Left colon (tissue), 2 donors: ENCODE results near the gene DIP2A. TPM values are rescaled to one million over a fixed set of nuclear protein-coding genes. Genes with fewer than 3 reads are reported as not detected.
"Not testable (repeated sequence)": the region's sequence is repeated elsewhere in the genome, so short reads cannot be mapped to it uniquely, and the experiment has no call there.

Source experiments
- ATAC-seq: fragments of 200-7000 bp; cut with Tn5 transposase; one replicate; pipeline ENCODE4 v1.9.1; 2020; ENCODE audit warnings: mild to moderate bottlenecking, moderate library complexity
- DNase-seq, 2 donors: peaks; one replicate each; pipeline ENCODE4 v3.0.0-alpha.2; 2020
- intact Hi-C, 2 donors: fragments of 100-400 bp; cut with DNase I in 1 of 2; cut with micrococcal nuclease in 1 of 2; formaldehyde crosslinking; loops; one replicate each; pipeline versions ENCODE4 v1.11.2 to v1.14.0; 2022; cut with DNase I, micrococcal nuclease
- total RNA-seq, 2 donors: library from RNA; stranded (reverse); fragmentation: NEBNext Ultra II Directional; extraction: Animal tissue kit (Norgen Biotek cat#: 25700); gene quantifications; one replicate each; pipeline ENCODE4 v1.2.1, GENCODE V29; 2021
- donor health status: DM: no; HTN: no; CAD: no.
- donor health status: DM: yes; HTN: yes; CAD: no.

Gene DIP2A
- total RNA-seq, 2 donors from 2014 or later, result 46.3 to 48.3 TPM

DNA sequence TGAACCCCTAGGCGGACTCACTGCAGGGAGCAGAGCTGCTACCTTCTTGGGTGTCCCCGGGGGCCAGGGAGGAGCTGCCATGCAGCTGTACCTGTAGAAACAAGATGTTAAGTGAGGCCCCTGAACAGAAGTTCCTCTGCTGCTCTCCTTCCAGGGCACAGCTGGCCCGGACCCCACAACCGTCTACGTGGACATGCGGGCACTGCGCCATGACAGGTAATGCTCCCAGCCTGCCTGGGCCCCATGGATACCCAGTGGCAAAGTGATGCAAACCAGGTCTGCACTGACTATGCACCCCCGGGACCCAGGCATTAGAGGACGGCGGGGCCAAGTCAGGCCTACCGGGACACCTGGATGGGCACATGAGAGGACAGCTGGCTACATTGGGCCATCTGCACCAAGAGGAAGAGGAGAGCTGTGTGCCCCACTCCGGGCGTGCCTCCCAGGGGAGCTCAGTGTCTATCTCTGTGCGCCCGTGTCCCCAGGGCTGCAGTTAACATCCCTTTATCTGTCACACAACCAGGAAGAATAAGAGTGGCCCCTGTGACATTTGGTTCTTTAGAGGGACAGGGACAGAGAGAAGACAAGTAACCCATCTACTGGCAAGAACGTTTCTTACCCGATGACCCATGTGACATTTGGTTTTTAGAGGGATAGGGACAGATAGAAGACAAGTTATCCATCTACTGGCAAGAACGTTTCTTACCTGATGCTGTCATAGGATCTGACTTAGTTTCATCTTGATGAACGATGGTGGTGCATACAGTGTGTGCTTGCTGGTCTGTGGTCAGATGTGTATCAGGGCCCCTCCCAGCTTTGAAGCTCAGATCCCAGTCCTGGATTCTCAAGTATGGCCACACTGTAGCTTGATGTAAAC lies 102.1 kb downstream of the DIP2A start:
- ATAC-seq (no peak), DNase-seq (no peak)
- intact Hi-C loops, result no loop called here

DNA sequence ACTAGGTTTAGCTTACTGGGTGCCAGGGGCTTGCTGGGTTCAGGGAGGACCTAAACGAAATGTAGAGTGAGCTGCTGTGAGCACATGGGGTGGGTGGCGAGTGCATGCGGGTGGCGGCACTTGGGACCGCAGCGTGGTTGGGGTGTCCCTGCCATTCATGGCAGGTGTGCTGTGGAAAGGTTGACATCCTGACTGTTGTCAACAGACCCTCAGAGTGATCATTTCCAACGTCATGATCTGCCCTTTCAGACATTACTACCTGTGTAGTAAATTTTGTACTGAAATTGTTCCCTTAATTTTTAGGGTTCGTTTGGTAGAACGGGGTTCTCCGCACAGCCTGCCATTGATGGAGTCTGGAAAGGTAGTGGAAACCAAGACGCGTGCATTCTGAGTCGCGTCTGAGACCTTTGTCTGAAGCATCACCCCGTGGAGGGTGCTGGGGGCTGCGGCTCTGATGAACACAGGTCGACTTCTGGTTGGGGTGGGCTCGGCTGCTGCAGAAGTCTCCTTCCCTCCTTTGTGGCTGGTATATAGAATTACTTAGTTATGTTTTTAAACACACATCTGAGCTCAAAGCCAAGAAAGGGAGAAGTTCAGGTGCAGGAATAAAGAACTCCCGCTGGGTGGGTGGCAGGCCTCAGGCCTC lies 102.9 kb downstream of the DIP2A start:
- intact Hi-C loops, result no loop called here
- DNase-seq (no peak), ATAC-seq (no peak)

DNA sequence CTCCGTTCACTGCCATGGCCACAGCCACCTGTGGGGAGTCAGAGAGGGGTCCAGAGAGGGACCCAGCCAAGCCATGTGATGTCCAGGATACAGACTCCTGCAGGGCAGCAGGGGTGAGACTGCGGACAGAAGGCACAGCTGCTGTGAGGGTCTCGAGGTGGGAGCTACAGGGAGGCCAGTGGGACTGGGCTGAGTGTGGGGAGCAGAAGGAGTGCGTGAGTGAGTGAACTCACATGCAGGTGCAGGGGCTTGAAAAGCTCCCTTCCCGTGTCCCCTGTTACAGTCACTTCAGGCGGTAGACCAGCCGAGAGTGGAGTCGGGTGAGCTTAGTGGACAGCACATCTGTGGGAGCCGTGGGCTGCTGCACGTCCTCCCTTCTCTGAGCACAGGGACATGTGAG lies 103.8 kb downstream of the DIP2A start:
- ATAC-seq, result no peak
- no peak for DNase-seq
- intact Hi-C loops, result no loop called here

DNA sequence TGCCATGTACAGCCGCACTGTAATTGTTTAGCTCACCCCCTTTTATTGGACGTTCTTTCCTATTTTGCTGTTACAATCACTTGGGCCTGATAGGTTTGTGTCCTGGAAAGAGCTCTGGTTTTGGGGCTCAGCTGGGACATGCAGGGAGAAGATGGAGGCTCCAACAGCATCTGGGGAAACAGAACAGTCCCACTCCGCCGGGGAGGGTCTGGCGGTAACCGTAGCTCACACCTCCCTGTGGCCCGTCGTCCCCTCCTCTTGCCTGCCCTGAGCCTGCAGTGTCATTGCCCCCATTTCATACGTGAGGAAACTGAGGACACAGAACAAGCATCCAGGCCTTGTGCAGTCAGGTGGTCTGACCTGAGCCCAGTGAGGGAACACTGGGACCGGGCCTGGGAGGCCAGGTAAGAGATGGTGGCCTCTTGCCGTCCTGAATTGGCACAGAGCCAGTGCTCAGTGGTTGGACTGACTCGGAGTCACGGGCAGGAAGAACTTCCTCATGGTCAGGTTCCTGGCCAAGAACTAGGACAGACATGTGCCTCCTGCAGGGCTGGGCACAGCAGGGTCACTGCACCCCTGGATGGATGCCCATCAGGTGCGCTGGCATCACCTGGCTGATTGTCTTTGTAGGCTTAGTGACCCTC lies 104.4 kb downstream of the DIP2A start:
- ATAC-seq (no peak), DNase-seq (no peak)
- intact Hi-C loops, result no loop called here

DNA sequence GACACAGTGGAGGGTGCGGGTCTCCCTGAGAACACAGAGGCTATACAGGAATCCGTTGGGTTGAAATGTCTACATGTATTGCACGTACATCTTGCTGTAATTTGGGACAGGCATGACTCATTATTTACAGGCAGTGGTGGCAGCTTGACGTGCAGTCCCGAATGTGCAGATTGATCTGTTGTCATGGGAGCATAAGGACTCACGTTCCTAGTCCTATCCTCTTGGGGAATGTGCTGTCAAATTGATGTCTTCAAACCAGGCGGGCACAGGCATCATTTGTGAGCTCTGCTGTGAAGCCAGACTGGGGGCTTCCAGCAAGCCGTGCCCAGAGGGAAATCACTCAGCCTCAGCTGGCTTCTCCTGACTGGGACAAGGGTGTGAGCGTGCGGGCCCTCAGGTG lies 105.7 kb downstream of the DIP2A start:
- no peak for ATAC-seq

DNA sequence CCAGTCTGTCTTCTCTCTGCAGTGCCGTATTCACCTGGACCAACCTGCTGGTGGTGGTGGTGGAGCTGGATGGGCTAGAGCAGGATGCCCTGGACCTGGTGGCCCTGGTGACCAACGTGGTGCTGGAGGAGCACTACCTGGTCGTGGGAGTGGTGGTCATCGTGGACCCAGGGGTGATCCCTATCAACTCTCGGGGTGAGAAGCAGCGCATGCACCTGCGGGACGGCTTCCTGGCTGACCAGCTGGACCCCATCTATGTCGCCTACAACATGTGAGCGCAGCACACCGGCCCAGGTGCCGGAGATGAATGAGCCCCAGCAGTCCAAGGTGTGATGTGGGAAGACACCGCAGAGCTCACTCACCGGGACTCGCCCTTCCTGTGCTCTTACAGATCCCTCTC lies 108.7 kb downstream of the DIP2A start:
- no peak for ATAC-seq
- intact Hi-C loops, result no loop called here
- no peak for DNase-seq

More for the DNA sequence above, 105.7 kb downstream of the DIP2A start:
- no peak for DNase-seq
- intact Hi-C loops, result no loop called here

DNA sequence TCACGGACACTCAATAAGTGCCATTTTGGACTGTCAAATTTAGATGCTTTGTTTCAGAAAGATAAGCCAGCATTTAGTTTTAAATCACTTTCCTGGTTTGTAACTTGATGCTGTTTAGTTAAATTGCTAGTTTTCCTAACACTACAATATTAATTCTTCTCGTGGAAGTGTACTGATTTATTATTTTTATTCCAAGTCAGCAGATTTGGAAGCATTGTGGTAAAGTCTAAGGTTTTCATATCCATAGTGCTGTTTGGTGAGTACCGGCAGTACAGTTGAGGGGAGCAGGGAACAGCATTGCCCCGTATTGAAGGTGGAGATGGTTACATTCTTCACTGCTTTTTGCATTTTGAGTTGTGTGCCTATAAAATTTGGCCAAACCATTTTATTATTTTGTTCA lies 109.9 kb downstream of the DIP2A start:
- no peak for ATAC-seq
- no peak for DNase-seq
- intact Hi-C loops, result no loop called here

DNA sequence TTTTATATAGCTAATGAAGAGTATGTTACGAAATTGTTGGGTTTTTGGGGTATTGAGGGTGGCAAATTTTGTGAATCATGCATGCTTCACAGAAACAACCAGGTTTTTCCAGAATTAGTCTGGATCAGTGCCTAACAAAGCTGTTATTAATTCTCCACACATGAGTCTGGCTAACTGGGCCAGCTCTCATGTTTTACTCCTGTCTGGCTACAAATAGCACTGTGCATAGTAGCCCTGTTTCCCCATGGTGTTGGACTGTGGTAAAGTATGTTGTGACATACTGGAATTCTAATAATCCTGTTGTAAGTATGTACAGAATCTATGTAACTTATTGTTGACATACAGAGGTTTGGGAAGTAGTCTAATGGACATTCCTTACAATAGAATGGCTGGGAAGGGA lies 110.4 kb downstream of the DIP2A start:
- DNase-seq (no peak), ATAC-seq (no peak)
- intact Hi-C loops, result no loop called here

DNA sequence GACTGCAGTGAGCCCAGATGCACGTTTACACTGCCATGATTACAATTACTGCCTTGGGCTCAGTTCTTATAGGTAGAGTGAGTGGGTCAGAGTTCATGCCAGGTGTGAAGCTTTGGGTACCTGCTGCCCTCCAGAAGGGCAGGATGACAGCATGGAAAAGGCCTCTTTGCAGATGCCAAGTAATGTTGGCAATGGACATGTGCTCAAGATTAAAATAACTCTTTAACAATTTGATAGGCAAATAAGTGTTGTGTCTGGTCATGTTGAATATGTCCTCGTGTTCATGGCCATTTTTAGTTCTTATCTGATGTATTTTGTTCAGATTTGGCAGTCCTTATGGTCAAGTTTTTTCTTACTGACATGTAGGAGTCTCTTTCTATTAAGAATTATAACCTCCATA lies 111.4 kb downstream of the DIP2A start:
- no peak for DNase-seq
- no peak for ATAC-seq
- intact Hi-C loops, result no loop called here

DNA sequence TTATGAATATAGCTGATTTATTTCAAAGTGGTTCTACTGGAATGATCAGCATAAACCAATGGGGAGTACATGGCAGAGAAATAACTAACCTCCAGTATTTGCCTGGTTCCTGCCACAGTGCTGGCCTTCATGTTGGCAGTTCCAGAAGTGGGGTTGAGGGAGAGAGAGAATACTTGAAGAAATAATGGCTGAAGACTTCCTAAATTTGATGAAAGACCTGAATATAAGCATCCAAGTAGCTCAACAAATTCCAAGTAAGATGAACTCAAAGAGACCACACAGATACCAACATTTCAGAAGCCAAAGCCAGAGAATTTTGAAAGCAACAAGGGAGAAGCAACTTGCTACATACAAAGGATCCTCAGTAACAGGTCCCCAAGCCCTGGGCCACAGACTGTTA lies 111.9 kb downstream of the DIP2A start:
- DNase-seq (no peak), ATAC-seq (no peak)
- intact Hi-C loops, result no loop called here

DNA sequence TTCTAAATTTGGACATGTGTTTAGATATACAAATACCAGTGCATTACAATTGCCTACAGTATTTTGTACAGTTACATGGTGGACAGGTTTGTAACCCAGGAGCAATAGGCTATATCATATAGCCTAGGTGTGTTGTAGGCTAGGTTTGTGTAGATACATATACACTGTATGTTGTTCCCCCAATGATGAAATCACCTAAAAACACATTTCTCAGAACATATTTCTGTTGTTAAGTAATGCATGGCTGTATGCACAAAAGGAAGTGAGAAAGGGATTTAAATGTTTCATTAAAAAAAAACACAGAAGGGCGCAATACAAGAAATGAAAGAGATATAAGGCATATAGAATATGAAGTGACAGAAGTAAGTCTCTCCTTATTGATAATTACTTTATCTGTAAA lies 114.2 kb downstream of the DIP2A start:
- ATAC-seq, result no peak
- intact Hi-C loops, result no loop called here
- no peak for DNase-seq

DNA sequence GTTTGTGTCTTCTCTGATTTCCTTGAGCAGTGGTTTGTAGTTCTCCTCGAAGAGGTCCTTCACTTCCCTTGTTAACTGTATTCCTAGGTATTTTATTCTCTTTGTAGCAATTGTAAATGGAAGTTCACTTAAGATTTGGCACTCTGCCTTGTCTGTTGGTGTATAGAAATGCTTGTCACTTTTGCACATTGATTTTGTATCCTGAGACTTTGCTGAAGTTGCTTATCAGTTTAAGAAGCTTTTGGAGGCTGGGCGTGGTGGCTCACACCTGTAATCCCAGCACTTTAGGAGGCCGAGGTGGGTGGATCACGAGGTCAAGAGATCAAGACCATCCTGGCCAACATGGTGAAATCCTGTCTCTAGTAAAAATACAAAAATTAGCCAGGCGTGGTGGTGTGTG lies 119.1 kb downstream of the DIP2A start:
- DNase-seq, ATAC-seq, intact Hi-C loops: not testable (repeated sequence)

DNA sequence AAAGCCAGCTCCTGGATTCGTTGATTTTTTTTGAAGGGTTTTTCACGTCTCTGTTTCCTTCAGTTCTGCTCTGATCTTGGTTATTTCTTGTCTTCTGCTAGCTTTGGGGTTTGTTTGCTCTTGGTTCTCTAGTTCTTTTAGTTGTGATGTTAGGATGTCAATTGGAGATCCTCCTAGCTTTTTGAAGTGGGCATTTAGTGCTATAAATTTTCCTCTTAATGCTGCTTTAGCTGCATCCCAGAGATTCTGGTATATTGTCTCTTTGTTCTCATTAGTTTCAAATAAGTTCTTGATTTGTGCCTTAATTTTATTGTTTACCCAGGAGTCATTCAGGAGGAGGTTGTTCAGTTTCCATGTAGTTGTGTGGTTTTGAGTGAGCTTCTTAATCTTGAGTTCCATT lies 120.7 kb downstream of the DIP2A start:
- ATAC-seq, intact Hi-C loops, DNase-seq: not testable (repeated sequence)

DNA sequence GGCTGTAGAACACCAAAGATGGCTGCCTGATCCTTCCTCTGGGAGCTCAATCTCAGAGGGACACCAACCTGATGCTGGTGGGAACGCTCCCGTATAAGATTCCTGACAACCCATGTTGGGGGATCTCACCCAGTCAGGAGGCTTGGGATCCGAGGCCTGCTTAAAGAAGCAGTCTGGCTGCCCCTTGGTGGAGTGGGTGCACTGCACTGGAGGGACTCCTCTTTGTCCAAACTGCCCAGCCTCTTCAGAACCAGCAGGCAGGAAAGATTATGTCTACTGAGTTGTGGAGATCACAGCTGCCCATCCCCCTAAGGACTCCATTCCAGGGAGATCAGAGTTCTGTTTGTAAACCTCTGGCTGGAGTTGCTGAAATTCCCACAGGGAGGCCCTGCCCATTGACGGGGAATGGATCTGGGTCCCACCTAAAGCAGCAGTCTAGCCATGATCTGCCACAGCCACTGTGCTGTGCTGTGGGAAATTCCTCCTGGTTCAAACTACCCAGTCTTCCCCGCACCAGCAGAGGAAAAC lies 123.2 kb downstream of the DIP2A start:
- intact Hi-C loops, result no loop called here
- no peak for DNase-seq
- no peak for ATAC-seq

DNA sequence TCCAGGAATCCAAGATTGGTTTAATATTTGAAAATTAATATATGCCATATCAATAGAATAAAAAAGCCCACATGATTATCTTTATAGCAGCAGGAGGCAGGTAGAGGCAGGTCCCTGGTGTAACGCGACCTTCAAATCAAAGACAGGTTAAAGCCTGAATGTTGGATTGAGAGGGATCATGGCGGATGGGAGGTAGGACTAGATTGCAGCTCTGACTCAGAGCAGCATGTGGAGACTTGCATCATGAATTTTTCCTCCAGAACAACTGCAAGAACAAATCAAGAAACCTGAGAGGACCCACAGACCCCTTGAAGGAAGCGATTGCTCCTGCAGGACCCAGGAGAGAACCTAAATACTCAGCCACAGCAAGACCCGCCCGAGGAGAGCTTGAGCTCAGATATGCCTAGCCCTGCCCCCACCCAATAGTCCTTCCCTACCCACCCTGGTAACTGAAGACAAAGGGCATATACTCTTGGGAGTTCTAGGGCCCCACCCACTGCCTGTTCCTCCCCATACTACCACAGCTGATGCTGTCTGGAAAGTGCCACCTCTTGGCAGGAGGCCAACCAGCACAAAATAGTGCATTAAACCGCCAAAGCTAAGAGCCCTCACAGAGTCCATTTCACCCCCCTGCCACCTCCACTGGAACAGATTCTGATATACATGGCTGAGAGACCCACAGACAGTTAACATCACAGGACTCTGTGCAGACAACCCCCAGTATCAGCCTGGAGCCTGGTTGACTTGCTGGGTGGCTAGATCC lies 126.7 kb downstream of the DIP2A start:
- peak; percentile 36 for ATAC-seq
- peak in 1 of 2 donors; percentile 40 for DNase-seq
- intact Hi-C loops, result no loop called here

DNA sequence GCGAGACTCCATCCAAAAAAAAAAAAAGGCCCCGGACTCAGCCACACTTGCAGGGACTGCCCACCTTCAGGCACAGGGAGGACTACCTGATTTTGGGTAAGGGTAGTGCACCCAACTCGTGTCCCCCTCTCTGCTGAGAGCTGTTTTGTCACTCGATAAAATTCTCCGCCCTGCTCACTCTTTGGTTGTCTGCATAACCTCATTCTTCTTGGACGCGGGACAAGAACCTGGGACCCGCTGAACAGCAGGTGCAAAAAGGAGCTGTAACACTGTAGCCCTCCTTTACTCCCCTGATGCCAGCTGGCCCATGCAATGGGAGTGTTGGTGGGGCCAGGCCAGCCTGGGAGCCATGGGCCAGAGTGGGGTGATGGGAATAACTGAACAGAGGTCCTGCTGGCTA lies 135.6 kb downstream of the DIP2A start:
- ATAC-seq (no peak), DNase-seq (no peak)
- intact Hi-C loops, result no loop called here

DNA sequence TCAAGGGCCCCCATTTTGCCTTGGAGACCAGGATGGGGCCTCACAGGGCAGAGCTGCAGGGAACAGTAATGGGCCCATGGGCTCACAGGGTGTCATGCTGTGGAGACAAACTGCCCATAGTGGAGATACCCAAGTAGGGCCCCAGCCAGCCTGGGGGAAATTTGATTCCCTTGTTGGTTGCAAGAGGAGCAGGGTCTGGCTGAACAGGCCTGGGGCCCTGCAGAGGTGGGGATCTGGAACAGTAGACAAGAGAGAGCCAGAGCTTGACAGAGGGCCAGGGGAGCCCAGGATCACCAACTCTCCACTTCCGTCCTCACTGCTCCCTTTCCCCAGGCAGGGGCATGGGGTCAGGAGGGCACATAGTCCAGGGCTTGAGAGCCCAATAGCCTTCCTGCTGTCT lies 137.5 kb downstream of the DIP2A start:
- no peak for DNase-seq
- intact Hi-C loops, result no loop called here
- ATAC-seq, result no peak

DNA sequence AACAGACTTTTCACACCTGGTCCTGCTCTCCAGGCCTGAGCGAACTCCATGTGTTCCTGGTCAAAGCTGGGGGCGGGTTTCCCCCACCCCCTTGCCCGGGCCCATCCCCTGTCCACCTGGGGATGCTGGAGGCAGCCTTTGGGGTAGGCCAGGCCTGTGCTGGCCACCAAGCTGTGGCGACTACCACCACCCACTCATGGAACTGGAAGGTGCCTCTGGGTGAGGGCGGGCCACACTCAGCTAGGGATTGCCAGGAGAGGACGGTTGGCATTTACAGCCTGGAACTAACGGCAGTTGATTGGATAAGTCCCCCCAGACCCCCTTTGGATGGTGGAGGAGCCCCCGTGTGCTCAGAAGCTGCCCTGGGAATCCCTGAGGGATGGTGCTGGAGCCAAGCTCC lies 138.3 kb downstream of the DIP2A start:
- ATAC-seq (no peak), DNase-seq (no peak)
- intact Hi-C loops, result no loop called here

DNA sequence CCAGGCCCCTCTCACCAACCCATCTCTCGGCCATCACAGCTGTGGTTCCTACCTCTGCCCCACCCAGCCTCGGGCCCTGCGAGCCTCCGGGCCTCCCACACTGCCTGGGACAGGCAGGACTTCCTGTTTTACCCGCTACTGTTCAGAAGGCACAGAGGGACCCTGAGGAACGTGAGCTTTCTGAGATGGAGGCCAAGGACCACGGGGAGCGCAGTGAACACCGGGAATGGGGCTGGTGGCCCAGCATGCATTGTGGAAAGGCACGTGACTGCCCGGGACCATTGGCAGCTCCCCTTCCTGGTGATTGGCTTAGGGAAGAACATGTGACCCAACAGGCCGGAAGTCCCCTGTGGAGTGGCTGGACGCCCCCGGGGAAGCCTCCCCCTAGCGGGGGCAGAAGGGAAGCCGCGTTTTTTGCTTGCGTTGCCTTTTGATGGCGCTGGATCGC lies 139.2 kb downstream of the DIP2A start:
- ATAC-seq (no peak), DNase-seq (no peak)
- intact Hi-C loops, result no loop called here
